ENCODE data around the gene METRN.

GRCh38 chr16:677316-678190 is 37.4 kb upstream of the METRN start:
- TF ChIP-seq POLR2A (IDR thresholded peaks at IDR 0.05), result no peak
- no peak for TF ChIP-seq CTCF (IDR thresholded peaks at IDR 0.05)

Data from body of pancreas (tissue), 4 donors.